Measurements from ENCODE around the gene PPP2R2D.

The PPP2R2D gene

GRCh38 chr10:131900350-131901152 lies at the start of gene PPP2R2D:
Gene PPP2R2D, plus strand, starts transcription at chr10:131901008. Its CDS starts 141 bp downstream, at chr10:131901149.
- peak; percentile 48 to 85 for DNase-seq

GRCh38 chr10:131851346-131851745 lies 49.5 kb upstream of the PPP2R2D start:
- no peak for DNase-seq

- DNase-seq, result no peak
Observed at GRCh38 chr10:131852176-131852822, 48.5 kb upstream of the PPP2R2D start.

DNA sequence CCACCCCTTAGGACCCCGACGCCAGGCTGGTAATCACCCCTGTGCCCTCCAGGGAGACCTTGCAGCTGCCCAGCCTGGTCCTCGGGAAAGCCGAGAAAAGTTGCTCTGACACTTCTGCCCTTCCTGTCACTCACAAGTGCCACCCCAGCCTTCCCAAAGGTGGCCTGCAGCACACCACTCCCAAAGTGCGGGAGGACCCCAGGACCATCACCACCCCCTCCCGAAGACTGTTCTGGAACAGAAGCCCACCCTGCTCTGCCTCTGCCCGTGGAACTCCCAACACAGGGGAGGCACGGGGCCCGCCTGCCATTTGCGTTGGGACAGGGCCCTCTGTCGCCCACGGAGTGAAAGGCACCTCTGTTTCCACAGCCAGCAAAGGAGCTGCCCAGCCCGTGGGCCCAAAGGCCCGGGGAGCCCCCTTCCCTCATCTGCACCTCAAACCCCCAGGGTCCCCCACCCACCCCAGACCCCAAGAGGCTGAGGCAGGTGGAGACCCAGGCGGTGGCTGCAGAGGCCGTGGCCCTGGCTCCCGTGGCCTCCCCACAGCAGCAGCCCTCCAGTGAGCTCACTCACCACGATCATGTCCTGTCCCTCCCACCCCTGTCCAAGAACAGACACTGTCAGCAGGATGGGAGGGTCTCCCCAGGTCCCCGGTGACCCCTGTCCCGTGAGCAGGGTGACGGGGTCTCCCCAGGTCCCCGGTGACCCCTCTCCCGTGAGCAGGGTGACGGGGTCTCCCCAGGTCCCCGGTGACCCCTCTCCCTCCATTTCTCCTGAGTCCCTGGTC lies 47.8 kb upstream of the PPP2R2D start:
- DNase-seq, result no peak

DNA sequence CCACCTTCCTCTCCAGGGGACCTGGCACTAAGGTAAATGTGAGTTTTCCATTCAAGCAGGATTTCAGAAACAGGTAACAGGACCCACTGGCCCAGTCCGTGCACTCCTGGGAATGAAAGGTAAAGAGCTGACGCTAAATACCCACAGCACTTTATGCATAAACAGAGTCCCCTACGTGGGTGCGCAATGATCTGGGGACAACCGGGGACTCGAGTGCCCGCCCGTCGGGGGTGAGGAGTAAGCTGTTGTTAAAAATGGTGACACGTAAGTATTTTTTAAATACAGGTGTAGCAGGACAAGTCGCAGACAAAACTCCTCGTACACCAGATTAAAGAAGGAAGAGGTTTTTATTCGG lies 47.2 kb upstream of the PPP2R2D start:
- no peak for DNase-seq

DNA sequence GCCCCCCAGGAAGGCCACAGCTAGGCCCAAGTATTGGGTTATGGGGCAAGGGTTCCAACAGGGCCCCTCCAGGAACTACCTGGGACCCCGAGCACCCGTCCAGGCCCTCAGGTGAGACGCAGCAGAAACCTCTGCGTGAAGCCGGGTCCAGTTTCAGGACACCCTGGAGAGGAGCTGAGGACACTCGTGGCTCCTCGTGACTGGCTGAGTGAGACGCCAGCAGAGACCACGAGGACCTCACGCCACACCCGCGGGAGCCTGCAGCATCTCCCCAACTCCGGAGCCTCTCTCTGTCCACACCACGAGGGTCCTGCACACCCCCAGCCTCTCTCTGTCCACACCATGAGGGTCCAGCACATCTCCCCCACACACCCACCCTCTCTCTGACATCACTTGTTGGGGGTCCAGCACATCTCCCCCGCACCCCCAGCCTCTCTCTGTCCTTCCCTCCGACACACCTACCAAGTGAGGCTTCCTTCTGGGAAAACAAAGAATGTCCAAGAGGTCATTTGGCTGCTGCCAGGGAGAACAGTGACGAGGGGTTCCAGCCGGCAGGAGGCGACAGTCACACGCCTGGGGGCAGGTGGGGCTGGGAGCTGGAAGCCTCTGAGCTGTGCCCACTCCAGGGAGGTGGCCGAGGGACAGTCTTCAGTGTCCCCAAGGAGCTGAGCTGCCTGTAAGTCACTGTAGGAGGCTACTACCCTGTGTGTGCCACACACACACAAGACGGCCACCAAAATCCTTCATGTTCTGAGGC lies 46.1 kb upstream of the PPP2R2D start:
- DNase-seq, result no peak

GRCh38 chr10:131855461-131856401 lies 45.1 kb upstream of the PPP2R2D start:
- no peak for DNase-seq

DNA sequence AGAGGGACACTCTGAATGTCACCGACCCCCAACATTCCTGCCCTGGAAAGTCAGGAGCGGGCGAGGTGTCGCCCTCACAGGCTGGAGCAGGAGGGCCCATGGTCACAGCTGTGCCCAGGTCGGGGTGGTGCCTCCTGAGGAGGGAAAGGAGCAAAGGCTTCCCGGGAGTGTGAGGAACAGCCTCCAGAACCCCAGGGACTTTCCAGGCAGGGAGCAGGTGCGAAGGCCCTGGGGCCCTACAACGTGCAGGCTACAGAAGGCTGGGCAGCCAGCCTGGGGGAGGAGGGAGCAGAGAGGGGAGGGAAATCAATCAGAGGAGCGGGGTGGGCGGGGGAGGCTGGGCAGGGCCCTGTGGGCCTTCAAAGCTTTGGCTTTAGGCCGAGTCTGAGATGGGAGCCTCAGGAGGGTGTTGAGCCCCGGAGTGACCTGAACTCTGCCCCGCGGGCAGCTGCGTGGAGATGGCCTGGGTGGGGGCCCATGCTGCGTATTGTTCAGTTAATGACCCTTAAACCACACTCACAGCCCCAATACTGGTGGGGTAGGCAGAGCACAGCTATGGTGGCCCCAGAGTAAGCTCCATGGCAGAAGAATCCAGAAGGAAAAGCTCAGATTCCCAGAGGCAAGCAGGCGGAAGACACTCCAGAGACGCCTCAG lies 44.2 kb upstream of the PPP2R2D start:
- DNase-seq, result no peak

DNA sequence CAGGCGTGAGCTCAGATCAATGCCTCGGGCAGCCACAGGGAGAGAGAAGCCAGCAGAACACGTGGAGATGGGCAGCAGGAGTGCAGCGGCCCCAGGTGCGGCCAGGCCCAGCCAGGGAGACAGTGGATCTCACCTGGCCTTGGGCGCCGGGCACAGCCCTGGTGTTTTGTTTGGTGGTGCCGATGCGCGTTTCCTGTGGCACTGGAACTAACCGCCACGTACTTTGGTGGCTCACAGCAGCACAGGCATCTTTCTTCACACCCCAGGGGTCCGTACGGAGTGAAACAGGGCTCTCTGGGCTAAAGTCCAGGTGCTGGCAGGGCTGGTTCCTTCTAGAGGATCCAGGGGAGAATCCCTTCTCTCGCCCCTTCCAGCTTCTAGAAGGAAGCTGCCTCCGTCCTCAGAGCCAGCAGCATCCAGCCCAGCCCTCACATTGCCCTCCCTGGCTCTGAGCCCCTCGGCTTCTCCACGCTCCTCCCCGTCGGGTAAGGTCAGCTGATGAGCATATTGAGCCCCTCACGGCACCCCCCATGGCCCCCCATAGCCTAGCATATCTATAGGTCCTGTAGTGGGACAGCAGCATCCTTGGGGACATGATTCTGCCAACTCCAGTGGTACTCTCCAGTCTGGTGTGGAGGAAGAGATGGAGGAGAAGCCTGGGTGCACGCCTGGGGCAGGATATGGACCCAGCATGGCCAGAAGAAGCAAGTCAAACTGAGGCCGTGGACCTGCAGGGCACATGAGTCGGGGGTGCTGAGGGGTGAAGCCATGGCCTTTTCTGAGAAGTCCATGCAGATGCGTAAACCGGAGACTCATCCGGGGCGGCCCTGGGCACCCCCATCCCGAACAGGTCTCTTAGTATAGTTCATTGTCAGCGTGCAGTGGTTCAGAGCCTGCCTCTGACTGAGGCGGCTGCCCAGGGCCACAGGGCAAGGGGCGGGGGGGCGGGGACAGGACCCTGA lies 43.4 kb upstream of the PPP2R2D start:
- no peak for DNase-seq

DNA sequence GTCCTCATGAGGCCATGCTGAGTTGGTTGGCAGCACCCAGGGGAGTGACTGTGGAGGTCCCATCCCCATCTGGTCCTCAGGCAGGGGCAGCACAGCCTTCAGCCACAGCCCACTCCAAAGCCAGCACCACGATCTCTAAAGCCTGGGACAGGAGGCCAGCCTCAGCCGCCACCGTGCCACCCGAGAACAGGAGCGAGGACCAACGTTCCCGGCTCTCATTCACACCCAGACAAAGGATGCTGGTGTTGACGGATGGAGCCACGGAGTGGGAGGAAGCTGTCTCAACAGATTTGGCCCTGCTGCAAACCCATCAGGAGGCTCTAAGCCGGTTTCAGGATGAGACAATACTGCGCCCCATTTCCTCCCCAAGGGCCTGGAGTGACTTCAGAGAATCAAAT lies 42.7 kb upstream of the PPP2R2D start:
- DNase-seq, result no peak

GRCh38 chr10:131858583-131859340 lies 42.0 kb upstream of the PPP2R2D start:
- no peak for DNase-seq

- DNase-seq, result no peak
Observed at GRCh38 chr10:131859341-131860020, 41.3 kb upstream of the PPP2R2D start.

DNA sequence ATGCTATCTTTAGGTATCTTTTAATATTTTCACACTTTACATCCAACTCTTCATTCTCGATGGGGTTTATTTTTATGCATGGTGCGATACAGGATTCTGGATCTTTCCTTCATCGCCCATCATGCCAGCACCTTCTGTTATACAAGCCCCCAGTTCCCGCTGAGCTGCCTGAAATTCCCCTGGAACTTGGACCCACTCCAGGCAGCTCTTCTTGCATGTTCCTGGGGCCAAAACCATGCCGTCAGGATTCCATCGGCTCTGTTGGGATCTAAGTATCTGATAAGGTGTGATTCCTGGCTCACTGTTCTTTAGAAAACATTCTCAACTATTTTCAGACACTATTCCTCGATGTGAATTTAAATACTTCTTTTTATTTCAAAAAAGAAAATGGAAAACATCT lies 40.5 kb upstream of the PPP2R2D start:
- no peak for DNase-seq

DNA sequence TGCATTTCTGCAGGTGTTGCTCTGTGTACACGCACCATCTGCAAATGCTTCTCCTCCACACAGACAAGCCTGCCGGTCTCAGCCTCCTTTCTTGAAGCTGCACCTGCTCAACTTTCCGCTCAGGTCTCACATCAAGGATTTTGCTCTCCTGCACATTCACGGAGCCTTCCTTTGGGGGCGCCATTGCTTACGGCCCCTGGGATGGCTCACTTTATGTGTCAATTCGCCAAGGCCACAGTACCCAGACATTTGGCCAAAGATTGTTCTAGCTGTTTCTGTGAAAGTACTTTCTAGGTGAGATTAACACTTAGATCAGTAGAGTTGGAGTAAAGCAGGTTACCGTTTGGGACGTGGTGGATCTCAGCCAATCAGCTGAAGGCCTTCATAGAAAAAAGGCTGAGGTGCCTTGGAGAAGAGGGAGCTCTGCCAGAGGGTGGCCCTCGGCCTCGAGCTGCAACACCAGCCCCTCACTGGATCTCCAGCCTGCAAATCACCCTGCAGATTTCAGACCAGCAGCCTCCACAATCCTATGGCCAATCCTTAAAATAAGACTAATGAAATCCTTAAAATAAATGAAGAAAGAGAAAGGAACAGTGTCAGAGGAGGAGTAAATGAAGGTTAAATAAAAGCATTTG lies 39.9 kb upstream of the PPP2R2D start:
- no peak for DNase-seq

- no peak for DNase-seq
Observed at GRCh38 chr10:131862548-131862947, 38.3 kb upstream of the PPP2R2D start.

DNA sequence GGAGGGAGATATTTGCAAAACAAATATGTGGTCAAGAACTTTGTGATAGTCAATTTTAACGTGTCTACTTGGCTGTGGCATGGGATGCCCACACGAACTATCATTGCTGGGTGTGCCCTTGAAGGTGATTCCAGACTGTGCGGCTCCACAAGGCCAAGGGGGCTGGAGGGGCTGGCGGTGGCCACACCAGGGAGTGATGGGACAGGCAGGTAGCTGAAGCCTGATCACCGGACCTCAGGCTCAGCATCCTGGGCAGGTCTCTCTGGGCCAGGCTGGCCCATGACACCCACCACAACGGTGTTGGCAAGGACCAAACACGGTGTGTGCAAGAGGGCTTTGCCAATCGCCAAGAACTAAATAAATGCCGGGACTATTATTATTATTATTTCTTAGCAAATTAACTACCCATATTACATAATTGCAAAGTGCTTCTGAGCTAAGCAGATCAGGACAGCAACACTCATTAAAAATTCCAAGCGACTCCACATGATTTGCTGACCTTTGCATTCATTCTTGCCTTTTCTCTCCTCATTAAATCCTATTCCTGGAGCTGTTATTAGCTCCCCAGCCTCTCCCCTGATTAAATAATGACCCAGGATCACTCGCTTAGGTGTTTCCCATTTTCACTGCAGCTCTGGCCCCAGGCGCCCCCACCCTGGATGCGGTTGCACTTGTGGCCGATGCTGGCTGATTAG lies 35.4 kb upstream of the PPP2R2D start:
- DNase-seq, result no peak

GRCh38 chr10:131866673-131867072 lies 34.1 kb upstream of the PPP2R2D start:
- no peak for DNase-seq

GRCh38 chr10:131868436-131868835 lies 32.4 kb upstream of the PPP2R2D start:
- no peak for DNase-seq
